Stromal cell of bone marrow (primary cell): ENCODE data around the gene C6orf132.

ENCODE experiments used
- DNase-seq: peaks from one replicate; pipeline ENCODE4 v3.0.0-alpha.2; 2012; ENCODE audit warnings: low read depth

The C6orf132 gene

GRCh38 chr6:42135161-42135560, 7.3 kb downstream of the C6orf132 start:
- DNase-seq = no peak

- DNase-seq = no peak
Measured at GRCh38 chr6:42133926-42134325, 8.5 kb downstream of the C6orf132 start.

GRCh38 chr6:42131531-42131930, 10.9 kb downstream of the C6orf132 start:
- DNase-seq = peak; percentile 71

- no peak for DNase-seq
Measured at GRCh38 chr6:42129360-42129676, 13.1 kb downstream of the C6orf132 start.

GRCh38 chr6:42128460-42129359, 13.7 kb downstream of the C6orf132 start:
- no peak for DNase-seq

GRCh38 chr6:42125663-42126062, 16.8 kb downstream of the C6orf132 start:
- DNase-seq = no peak

GRCh38 chr6:42125231-42125630, 17.2 kb downstream of the C6orf132 start:
- no peak for DNase-seq

GRCh38 chr6:42124223-42124836, 18.1 kb downstream of the C6orf132 start:
- no peak for DNase-seq

GRCh38 chr6:42123379-42124103, 18.9 kb downstream of the C6orf132 start:
- no peak for DNase-seq

- no peak for DNase-seq
Measured at GRCh38 chr6:42120895-42121865, 21.2 kb downstream of the C6orf132 start.

GRCh38 chr6:42118162-42119001, 24.0 kb downstream of the C6orf132 start:
- no peak for DNase-seq

- no peak for DNase-seq
Measured at GRCh38 chr6:42117843-42118161, 24.6 kb downstream of the C6orf132 start.

GRCh38 chr6:42113936-42114636, 28.3 kb downstream of the C6orf132 start:
- no peak for DNase-seq

- no peak for DNase-seq
Measured at GRCh38 chr6:42112351-42112750, 30.1 kb downstream of the C6orf132 start.

GRCh38 chr6:42110683-42111082, 31.7 kb downstream of the C6orf132 start:
- DNase-seq = no peak

- DNase-seq = no peak
Measured at GRCh38 chr6:42108071-42108470, 34.3 kb downstream of the C6orf132 start.

- no peak for DNase-seq
Measured at GRCh38 chr6:42106112-42107023, 36.1 kb downstream of the C6orf132 start.

GRCh38 chr6:42105709-42106108, 36.7 kb downstream of the C6orf132 start:
- DNase-seq = no peak

GRCh38 chr6:42105156-42105648, 37.2 kb downstream of the C6orf132 start:
- no peak for DNase-seq
